Superior temporal gyrus (tissue), 1 donor: Measurements from ENCODE around the gene IL10RB.
A peak's percentile ranks its signal among the peaks of the same experiment; 100 is the strongest.
"Not testable (repeated sequence)": the region's sequence is repeated elsewhere in the genome, so short reads cannot be mapped to it uniquely, and the experiment has no call there.

Source experiments
- DNase-seq: peaks from one replicate; pipeline ENCODE4 v3.0.0-alpha.2; 2016; ENCODE audit errors: extremely low spot score

IL10RB gene

GRCh38 chr21:33301632-33302002 lies 35.5 kb downstream of the IL10RB start:
- DNase-seq = no peak

- DNase-seq = no peak
Measured at GRCh38 chr21:33302055-33302454, 35.9 kb downstream of the IL10RB start.

- DNase-seq = no peak
Measured at GRCh38 chr21:33302796-33303195, 36.6 kb downstream of the IL10RB start.

GRCh38 chr21:33305344-33305671 lies 39.1 kb downstream of the IL10RB start:
- no peak for DNase-seq

- DNase-seq = no peak
Measured at GRCh38 chr21:33305938-33306337, 39.8 kb downstream of the IL10RB start.

- DNase-seq = no peak
Measured at GRCh38 chr21:33308586-33309490, 42.7 kb downstream of the IL10RB start.

GRCh38 chr21:33309778-33310177 lies 43.6 kb downstream of the IL10RB start:
- no peak for DNase-seq

- no peak for DNase-seq
Measured at GRCh38 chr21:33312121-33312520, 46.0 kb downstream of the IL10RB start.

GRCh38 chr21:33313183-33313582 lies 47.0 kb downstream of the IL10RB start:
- no peak for DNase-seq

GRCh38 chr21:33313611-33314010 lies 47.4 kb downstream of the IL10RB start:
- no peak for DNase-seq

GRCh38 chr21:33314111-33314510 lies 47.9 kb downstream of the IL10RB start:
- no peak for DNase-seq

- no peak for DNase-seq
Measured at GRCh38 chr21:33315946-33316710, 50.0 kb downstream of the IL10RB start.

GRCh38 chr21:33317145-33317544 lies 51.0 kb downstream of the IL10RB start:
- no peak for DNase-seq

- no peak for DNase-seq
Measured at GRCh38 chr21:33317786-33318486, 51.8 kb downstream of the IL10RB start.

- not testable (repeated sequence) for DNase-seq
Measured at GRCh38 chr21:33321005-33321404, 54.8 kb downstream of the IL10RB start.

GRCh38 chr21:33323610-33324009 lies 57.4 kb downstream of the IL10RB start:
- not testable (repeated sequence) for DNase-seq

- peak; percentile 97 for DNase-seq
Measured at GRCh38 chr21:33324291-33325221, 58.4 kb downstream of the IL10RB start, which contains the start of gene IFNAR1. TSS of gene IFNAR1 (plus strand) at chr21:33324970. CDS start at chr21:33325056, 86 bp downstream.

- DNase-seq = peak; percentile 69
Measured at GRCh38 chr21:33325222-33326067, 59.3 kb downstream of the IL10RB start.

- no peak for DNase-seq
Measured at GRCh38 chr21:33327326-33327725, 61.2 kb downstream of the IL10RB start.

GRCh38 chr21:33327792-33328433 lies 61.7 kb downstream of the IL10RB start:
- DNase-seq = no peak
